ENCODE results near the gene MTHFR.

Gene MTHFR

GRCh38 chr1:11766429-11766776 is 39.4 kb downstream of the MTHFR start:
- no peak for TF ChIP-seq SPI1 (IDR thresholded peaks at IDR 0.05; ENCODE audit: borderline replicate concordance, low read depth)
- TF ChIP-seq GABPA (IDR thresholded peaks at IDR 0.05; ENCODE audit: low read depth): no peak
- no peak for TF ChIP-seq POLR2AphosphoS5 (IDR thresholded peaks at IDR 0.05; ENCODE audit: low read depth)
- TF ChIP-seq, protein P1, sequence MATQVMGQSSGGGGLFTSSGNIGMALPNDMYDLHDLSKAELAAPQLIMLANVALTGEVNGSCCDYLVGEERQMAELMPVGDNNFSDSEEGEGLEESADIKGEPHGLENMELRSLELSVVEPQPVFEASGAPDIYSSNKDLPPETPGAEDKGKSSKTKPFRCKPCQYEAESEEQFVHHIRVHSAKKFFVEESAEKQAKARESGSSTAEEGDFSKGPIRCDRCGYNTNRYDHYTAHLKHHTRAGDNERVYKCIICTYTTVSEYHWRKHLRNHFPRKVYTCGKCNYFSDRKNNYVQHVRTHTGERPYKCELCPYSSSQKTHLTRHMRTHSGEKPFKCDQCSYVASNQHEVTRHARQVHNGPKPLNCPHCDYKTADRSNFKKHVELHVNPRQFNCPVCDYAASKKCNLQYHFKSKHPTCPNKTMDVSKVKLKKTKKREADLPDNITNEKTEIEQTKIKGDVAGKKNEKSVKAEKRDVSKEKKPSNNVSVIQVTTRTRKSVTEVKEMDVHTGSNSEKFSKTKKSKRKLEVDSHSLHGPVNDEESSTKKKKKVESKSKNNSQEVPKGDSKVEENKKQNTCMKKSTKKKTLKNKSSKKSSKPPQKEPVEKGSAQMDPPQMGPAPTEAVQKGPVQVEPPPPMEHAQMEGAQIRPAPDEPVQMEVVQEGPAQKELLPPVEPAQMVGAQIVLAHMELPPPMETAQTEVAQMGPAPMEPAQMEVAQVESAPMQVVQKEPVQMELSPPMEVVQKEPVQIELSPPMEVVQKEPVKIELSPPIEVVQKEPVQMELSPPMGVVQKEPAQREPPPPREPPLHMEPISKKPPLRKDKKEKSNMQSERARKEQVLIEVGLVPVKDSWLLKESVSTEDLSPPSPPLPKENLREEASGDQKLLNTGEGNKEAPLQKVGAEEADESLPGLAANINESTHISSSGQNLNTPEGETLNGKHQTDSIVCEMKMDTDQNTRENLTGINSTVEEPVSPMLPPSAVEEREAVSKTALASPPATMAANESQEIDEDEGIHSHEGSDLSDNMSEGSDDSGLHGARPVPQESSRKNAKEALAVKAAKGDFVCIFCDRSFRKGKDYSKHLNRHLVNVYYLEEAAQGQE (IDR thresholded peaks at IDR 0.05; ENCODE audit: insufficient replicate concordance, low read depth): no peak
- TF ChIP-seq, protein P2, sequence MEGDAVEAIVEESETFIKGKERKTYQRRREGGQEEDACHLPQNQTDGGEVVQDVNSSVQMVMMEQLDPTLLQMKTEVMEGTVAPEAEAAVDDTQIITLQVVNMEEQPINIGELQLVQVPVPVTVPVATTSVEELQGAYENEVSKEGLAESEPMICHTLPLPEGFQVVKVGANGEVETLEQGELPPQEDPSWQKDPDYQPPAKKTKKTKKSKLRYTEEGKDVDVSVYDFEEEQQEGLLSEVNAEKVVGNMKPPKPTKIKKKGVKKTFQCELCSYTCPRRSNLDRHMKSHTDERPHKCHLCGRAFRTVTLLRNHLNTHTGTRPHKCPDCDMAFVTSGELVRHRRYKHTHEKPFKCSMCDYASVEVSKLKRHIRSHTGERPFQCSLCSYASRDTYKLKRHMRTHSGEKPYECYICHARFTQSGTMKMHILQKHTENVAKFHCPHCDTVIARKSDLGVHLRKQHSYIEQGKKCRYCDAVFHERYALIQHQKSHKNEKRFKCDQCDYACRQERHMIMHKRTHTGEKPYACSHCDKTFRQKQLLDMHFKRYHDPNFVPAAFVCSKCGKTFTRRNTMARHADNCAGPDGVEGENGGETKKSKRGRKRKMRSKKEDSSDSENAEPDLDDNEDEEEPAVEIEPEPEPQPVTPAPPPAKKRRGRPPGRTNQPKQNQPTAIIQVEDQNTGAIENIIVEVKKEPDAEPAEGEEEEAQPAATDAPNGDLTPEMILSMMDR (IDR thresholded peaks at IDR 0.05; ENCODE audit: insufficient read depth, low read length): no peak
- no peak overlapping the region for H3K4me3 ChIP-seq (replicated peaks; ENCODE audit: insufficient read depth, low read length)
- peaks cover 5% of the 10 kb centered on the region for H3K27me3 ChIP-seq (ENCODE audit: insufficient read depth, poor library complexity, severe bottlenecking)
- DNase-seq (ENCODE audit: low read depth in 1 of 2, low spot score in 1 of 2): no peak
- no peak overlapping the region for H3K27ac ChIP-seq (replicated peaks)

- Histone ChIP-seq H3K27ac (replicated peaks) (no peak overlapping the region), H3K4me3 (replicated peaks; ENCODE audit: insufficient read depth, low read length) (no peak overlapping the region), H3K27me3 (ENCODE audit: insufficient read depth, poor library complexity, severe bottlenecking) (peaks cover 5% of the 10 kb centered on the region)
- no peak for DNase-seq (ENCODE audit: low read depth in 1 of 2, low spot score in 1 of 2)
- TF ChIP-seq, protein P1 (IDR thresholded peaks at IDR 0.05; ENCODE audit: insufficient replicate concordance, low read depth): no peak
- TF ChIP-seq, protein P2 (IDR thresholded peaks at IDR 0.05; ENCODE audit: insufficient read depth, low read length): no peak
- no peak for TF ChIP-seq SPI1 (IDR thresholded peaks at IDR 0.05; ENCODE audit: borderline replicate concordance, low read depth)
- no peak for TF ChIP-seq POLR2AphosphoS5 (IDR thresholded peaks at IDR 0.05; ENCODE audit: low read depth)
- TF ChIP-seq GABPA (IDR thresholded peaks at IDR 0.05; ENCODE audit: low read depth): no peak
Observed at GRCh38 chr1:11765661-11766428, 39.9 kb downstream of the MTHFR start.

GRCh38 chr1:11764519-11764918 is 41.2 kb downstream of the MTHFR start:
- no peak for DNase-seq (ENCODE audit: low read depth in 1 of 2, low spot score in 1 of 2)
- H3K27ac ChIP-seq (replicated peaks): no peak overlapping the region
- H3K27me3 ChIP-seq (ENCODE audit: insufficient read depth, poor library complexity, severe bottlenecking): peaks cover 5% of the 10 kb centered on the region
- no peak overlapping the region for H3K4me3 ChIP-seq (replicated peaks; ENCODE audit: insufficient read depth, low read length)
- TF ChIP-seq GABPA (IDR thresholded peaks at IDR 0.05; ENCODE audit: low read depth) (no peak), SPI1 (IDR thresholded peaks at IDR 0.05; ENCODE audit: borderline replicate concordance, low read depth) (no peak), POLR2AphosphoS5 (IDR thresholded peaks at IDR 0.05; ENCODE audit: low read depth) (no peak)
- TF ChIP-seq, protein P1 (IDR thresholded peaks at IDR 0.05; ENCODE audit: insufficient replicate concordance, low read depth): no peak
- TF ChIP-seq, protein P2 (IDR thresholded peaks at IDR 0.05; ENCODE audit: insufficient read depth, low read length): no peak

All from HL-60 (cell line).